Stimulated activated CD4-positive, alpha-beta T cell treated with anti-CD3 and anti-CD28 coated beads, Interleukin-15, amount 100 ng/mL, for 1 hour (primary cell): Measurements from ENCODE around the gene IL17RB.
A peak's percentile ranks its signal among the peaks of the same experiment; 100 is the strongest.

Experiments used
- DNase-seq, 2 donors: peaks; one replicate each; pipeline ENCODE4 v3.0.0-alpha.2; 2020; ENCODE audit warnings: low read depth in 1 of 2, low spot score in 1 of 2

The IL17RB gene

DNA sequence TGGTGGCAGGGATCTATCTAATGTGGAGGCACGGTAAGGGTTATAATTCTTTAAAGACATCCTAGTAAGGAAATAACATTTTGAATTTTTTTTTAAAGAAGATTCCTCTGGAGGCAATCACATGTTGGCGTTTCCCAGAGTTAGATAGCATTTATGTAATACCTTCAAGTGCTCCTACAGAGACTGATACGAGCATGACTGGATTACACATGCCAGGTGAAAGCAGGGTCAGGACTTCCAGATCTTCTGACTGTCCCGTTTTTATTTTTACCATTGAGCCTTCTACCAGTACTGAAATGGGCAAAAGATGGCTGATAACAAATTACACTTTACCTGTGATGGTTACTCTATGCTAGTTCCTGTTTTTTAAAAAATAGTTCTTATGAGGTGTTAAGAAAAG lies 13.8 kb downstream of the IL17RB start:
- DNase-seq, result no peak

DNA sequence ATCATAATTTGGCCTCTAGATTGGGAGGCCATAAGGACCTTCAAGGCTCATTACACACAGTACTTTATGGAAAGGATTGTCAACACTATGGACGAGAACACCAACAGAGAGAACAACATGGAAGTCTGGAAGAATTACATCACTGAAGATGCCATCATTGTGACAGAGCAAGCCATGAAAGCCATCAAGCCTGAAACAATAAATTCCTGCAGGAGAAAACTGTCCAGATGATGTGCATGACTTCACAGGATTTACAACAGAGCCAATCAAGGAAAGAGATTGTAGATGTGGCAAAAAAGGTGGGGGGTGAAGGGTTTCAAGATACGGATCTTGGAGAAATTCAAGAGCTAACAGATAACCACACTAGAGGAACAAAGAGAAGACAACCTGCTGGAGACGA lies 15.9 kb downstream of the IL17RB start:
- no peak for DNase-seq

GRCh38 chr3:53863145-53863544 lies 16.8 kb downstream of the IL17RB start:
- no peak for DNase-seq

- no peak for DNase-seq
These were observed 19.5 kb downstream of the IL17RB start for GRCh38 chr3:53865732-53866499.

DNA sequence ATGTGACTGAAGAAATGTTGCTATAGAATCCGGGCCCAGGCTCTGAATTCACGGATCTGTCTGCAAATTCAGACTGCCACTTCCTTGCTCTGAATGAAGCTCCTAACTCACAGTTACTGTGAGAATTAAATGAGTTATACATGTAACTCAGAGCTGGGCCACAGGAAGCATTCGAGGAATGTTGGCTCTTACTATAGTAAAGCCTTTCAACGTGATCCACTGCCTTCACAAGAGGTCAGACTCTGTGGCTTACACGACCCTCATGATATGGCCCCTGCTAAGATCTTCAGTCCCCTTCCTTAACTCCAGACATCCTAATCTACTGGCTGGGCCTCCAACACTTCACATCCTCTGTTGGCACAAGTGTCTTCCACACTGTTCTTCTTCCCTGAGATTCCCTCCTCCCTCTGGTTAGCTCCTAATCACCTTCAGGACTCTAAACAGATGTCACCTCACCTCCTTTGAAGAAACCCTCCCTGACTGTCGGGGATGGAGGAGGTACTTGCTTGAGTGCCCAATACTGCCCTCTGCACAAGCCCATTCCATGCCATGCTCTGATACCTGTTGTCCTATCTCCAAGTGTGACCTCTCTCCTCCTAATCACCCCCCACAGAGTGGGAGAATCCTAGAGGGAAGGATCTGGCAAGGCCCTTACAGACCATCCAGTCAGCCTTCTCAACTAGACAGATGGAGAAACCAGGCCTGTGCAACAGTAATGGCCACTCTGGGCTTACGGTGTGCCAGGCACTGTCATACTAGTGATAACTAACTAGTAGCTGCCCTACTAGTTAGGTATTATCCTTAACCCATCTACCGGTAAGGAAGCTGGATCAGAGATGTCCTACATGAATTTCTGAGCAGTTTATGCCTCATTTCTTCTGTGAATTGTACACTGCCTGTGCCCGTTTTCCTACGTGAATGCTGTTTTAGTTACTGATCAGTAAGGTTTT lies 34.3 kb downstream of the IL17RB start:
- DNase-seq, result no peak

GRCh38 chr3:53881691-53882593 lies 35.6 kb downstream of the IL17RB start, which contains the start of gene ACTR8:
ACTR8 (minus strand) TSS chr3:53882152; CDS start chr3:53882101, 51 bp downstream.
- DNase-seq, result peak; percentile 71 to 80

DNA sequence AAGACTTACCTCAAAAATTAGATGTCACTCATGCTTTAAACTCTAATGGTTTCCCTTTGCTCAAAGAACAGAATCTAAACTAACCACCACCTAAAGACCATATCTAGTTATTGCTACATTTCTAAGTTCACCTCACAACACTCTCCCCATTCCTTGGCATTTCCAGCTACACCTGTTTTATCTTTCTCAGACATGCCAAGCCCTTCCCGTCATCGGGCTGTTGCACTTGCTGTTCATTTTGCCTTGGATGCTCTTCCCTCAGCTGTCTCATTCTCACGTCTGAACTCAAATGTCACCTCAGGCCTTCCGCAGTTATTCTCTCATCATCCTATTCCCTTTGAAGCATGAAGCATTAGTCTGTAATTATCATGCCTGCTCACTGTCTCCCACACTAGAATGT lies 36.6 kb downstream of the IL17RB start:
- no peak for DNase-seq

DNA sequence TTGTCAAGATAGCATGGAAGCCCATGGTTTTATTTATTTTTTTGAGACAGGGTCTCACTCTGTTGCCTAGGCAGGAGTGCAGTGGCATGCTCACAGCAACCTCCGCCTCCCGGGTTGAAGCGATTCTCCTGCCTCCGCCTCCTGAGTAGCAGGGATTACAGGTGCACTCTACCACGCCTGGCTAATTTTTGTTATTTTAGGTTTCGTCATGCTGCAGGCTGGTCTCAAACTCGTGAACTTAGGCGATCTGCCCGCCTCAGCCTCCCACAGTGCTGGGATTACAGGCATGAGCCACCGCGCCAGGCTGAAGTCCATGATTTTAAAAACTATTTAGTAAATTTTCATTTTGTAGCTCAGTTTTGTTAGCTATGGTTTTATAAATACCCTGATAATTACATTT lies 38.3 kb downstream of the IL17RB start:
- DNase-seq, result no peak

DNA sequence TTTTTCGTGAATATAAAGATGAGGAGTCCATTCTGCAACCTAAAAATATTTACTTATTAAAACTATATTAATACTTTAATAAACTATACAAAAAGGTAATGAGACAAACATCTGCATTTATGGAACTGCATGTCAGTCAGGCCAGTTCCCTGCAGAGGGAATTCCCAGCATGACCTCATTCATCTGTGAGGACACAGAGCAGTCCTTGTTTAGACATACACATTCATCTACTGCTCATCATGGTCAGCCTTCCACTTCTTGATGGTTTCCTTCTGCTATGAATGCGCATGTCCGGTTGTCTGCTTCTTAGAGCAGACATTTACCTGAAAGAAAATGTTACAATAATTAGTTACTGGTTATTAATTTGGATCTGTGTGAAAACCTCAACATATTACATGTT lies 38.9 kb downstream of the IL17RB start:
- no peak for DNase-seq

DNA sequence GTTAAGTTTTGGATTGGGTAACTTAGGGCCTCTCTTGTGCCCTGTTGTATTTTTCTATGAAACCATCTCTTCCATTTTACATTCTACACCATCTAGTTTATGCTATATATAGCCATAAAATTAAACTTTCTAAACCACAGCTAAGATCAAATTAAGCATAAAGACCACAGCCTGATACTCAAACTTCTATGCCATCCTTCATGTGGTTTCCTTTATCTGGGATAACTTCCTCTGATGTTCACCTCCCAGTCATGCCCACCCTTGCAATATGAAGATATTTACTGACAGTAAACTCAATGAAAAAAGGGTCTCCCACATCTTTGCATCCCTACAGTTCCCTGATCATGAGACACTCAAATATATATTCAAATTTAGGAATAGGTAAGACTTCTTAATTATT lies 41.1 kb downstream of the IL17RB start:
- no peak for DNase-seq

GRCh38 chr3:53888232-53888631 lies 41.9 kb downstream of the IL17RB start:
- no peak for DNase-seq

DNA sequence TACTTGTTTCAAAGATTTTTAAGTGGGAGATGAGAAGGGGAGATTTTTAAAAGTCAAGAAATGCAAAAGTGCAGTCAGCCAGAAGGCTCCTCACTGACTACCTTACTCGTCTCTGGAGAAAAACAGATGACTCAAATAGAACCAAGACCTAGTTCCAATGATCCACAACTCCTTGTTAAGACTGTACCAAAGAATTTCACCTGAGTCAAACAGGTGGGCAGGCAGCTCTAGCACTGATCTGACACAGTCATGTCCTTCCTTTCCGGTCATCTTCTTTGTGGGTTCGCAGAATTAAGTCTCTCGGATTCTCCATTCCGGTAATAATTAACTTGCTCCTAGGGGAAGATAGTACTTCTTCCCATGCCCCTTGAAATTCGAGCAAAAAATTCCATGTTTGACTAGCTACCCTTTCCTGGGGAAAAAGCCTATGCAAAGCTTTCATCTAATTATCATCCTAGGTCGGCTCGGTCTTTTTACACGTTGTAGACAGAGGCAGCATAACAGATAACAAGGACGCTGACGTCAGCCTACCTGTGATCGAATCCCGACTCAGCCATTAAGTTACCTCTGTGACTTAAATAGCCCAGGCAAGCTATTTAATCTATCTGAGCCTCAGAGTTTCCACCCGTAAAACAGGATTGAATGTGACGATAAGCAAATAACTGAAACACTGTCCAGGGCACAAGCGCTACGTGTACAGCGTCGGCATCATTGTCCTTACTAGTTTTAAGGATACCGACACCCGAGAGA lies 44.5 kb downstream of the IL17RB start:
- DNase-seq, result peak in 1 of 2 donors; percentile 6

- DNase-seq, result peak; percentile 89 to 91
These were observed 45.3 kb downstream of the IL17RB start, which contains the start of gene SELENOK for GRCh38 chr3:53891497-53892285. SELENOK (minus strand) TSS chr3:53891859.

GRCh38 chr3:53892286-53892637 lies 45.9 kb downstream of the IL17RB start:
- no peak for DNase-seq

DNA sequence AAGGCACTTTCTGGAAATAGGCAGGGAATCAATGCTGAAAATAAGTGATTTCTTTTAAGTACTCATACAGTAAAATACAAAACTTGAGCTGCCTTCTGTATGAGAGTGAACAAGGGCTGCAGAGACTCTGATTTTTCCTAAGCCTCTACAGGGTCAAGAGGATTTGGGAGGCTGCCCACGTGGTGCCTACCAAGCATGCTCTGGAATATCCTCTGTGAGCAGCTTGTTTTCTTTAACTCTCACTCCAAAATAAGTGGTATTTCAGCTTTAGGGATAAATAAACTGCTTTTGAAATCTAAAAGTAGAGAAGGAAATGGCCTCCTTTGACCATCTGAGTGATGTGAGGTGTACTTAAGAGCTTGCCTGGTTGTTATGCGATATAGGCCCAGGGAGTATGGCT lies 53.4 kb downstream of the IL17RB start:
- DNase-seq, result no peak

GRCh38 chr3:53900666-53901331 lies 54.4 kb downstream of the IL17RB start:
- DNase-seq, result no peak

- DNase-seq, result no peak
These were observed 55.7 kb downstream of the IL17RB start for GRCh38 chr3:53902067-53902466.

GRCh38 chr3:53902711-53903110 lies 56.3 kb downstream of the IL17RB start:
- no peak for DNase-seq

GRCh38 chr3:53913401-53913800 lies 67.0 kb downstream of the IL17RB start:
- DNase-seq, result no peak
